NCI-H2171 treated with DMSO at 0.1 percent for 48 hours (cell line): ENCODE measurements around the gene INPP4B.

Experiments
- DNase-seq: peaks from one replicate; lab custom pipeline; 2025; lab: John Stamatoyannopoulos, UW

Gene INPP4B

DNA sequence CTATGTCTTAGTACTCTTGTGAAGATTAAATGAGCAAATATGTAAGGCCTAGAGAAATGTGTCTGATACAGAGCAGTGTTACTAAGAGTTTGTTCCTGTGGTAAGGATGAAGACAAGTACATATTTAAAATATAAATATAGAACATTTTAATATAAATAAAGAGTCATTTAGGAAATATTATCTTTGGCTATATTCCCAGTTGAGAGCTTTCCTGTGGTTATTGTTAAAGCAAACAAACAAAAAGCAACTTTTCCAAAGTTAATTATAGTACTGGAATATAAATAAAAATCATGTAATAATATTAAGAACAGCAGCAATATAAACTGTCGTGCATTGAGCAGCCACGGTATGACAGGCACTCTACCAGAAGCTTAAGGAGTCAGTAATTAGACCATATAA is 472.5 kb downstream of the INPP4B start:
- DNase-seq = no peak

- no peak for DNase-seq
These were observed 473.4 kb downstream of the INPP4B start for GRCh38 chr4:142372530-142373260.

- DNase-seq = no peak
These were observed 477.0 kb downstream of the INPP4B start for GRCh38 chr4:142369141-142369540.

DNA sequence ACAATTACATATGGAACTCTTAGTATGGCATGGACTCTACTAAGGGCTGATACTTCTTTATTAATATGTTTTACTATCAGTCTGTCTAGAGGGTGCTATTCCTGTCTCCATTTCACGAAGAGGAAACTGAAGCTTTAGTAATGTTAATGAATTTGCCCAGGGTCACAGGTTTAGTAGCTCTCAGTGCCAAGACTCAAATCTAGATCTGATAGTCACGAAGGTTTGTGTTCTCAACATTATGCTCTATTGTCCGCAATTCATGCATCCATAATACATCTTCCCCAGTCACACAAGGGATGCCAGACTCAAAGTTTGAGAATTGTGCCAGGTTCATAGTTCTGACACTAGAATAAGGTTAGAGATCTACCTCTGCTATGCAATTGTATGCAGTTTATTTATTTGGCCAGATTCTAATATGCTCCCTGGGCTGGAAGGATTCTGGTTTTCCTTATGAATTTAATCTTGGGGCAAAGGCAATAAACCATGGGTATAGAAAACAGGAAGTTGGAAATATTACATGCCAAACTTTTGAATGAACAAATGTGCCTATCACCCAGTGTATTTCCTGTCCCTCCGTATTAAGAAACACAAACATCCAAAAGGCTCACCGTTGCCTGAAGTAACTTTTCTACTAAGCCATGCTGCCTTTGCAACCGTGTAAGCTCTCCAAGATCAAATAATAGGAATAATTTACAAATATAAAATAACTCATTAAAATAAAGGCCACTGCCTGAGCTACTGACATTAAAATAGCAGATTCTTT is 478.5 kb downstream of the INPP4B start:
- no peak for DNase-seq

DNA sequence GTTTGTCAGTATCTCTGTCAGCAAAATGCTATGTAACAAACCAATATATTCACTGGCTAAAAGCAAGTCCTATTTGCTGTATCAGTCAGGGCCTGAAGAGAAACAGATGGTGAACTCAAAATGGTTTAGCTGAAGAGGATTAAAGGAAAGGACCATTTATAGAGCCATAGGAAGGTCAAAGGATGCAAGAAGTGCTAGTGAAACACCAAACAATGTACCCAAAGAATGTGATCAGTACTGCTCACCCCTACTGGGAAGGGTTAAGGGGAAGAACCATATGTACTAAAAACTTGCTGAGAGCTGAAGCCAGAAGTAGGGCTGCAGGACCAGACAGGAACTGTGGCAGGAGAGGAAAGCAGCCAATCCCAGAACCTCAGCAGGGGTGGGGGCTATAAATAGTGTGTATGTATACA is 479.3 kb downstream of the INPP4B start:
- DNase-seq = no peak

DNA sequence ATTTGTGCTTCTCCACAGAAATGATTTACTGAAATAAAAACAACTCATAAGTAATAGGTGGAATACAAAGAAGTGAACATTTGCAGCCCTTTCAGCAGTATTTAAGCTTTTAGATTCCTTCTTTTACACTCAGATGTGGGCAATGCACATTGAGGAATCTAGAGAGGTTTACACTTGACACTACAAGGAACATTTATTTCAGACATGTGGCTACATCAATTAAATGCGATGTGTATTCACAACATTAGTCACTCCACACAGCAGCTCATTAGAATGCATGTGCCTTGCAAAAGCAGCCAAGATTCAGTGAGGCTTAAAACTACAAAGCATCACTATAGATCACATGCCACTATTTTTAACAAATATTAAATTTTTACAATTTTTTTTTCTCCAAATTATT is 480.7 kb downstream of the INPP4B start:
- DNase-seq = no peak

GRCh38 chr4:142363686-142364085 is 482.4 kb downstream of the INPP4B start:
- no peak for DNase-seq

- DNase-seq = no peak
These were observed 484.1 kb downstream of the INPP4B start for GRCh38 chr4:142361981-142362380.

DNA sequence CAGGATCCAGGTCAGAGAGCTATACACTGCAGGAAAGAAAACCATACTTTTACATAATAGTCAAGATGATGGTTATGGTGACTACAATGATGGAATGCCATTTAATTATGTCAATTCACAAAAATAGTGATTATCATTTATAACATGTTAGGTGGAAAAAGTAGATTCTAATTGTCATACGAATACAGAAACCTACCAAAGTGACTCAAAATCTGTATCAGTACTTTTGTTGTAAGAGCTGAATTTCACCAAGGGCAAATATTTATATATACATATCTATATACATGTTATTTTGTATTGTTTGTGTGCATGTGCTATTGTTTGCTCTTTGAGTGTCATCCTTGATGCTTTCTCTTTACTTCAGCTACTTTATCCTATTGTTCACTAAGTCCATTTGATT is 485.4 kb downstream of the INPP4B start:
- DNase-seq = no peak

DNA sequence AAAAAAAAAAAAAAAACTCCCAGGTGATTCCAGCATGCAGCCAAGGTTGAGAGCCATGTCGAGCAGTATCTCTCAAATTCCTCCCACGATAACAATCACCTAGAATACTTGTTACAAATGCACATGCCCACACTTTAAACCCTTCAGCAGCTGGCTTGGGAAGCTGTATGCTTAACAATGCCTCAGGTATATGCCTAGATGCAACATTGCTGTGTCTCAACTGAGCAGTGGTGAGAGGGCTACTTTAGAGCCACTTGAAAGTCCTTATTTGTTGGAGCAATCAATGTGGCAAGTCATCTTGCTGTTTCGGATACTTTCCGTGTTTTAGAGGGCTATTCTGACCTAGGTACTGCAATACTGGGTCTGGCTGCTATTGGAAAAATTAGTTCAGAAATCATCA is 487.4 kb downstream of the INPP4B start:
- no peak for DNase-seq

DNA sequence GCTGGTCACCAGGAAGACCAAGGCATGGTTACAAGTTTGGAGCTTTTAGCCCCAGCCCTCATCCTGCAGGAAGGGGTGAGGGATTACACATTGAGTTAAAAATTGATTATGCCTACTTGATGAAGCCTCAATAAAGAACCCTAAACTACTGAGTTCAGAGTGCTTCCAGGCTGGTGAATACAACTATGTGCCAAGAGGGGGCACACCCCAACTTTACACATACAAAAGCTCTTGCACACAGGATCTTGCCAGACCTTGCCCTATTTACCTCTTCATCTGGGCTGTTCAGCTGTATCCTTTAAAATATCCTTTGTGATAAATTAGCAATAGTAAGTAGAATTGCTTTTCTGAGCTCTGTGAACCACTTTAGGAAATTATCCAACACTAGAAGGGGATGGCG is 489.3 kb downstream of the INPP4B start:
- DNase-seq = no peak

DNA sequence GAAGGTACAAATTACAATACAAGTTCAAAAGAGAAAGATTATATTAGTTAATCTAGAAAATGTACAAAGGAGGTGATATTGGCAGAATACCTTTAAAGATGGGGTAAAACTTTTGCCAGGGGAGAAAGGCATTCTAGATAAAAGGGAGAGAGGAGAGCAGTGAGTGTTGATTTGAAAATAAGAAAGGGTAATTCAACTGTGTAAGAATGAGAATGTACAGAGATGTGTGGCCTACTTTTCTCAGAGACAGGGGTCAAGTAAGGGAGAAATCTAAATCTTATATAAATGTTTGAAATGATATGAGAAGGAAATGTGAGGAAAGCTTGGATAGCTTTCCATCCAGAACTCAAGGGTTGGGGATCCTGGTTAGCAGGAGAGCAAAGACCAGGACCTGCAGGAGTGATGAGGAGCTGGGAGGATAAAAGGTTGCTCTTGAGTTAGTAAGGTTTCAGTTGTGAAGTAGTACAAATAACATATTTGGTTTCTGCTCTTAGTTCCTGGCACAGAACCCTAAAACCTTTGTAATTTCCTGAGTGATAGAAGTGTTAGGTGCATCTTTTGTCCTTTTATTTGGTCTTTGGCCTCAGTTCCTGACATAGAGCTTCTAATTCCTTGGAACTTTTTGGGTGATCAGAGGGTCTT is 489.9 kb downstream of the INPP4B start:
- no peak for DNase-seq

- DNase-seq = no peak
These were observed 490.6 kb downstream of the INPP4B start for GRCh38 chr4:142355421-142355930.

GRCh38 chr4:142354794-142355420 is 491.2 kb downstream of the INPP4B start:
- no peak for DNase-seq

- no peak for DNase-seq
These were observed 492.1 kb downstream of the INPP4B start for GRCh38 chr4:142354041-142354440.

- peak; percentile 16 for DNase-seq
These were observed 492.9 kb downstream of the INPP4B start for GRCh38 chr4:142353149-142353738.

- DNase-seq = no peak
These were observed 493.4 kb downstream of the INPP4B start for GRCh38 chr4:142352712-142353111.

- DNase-seq = no peak
These were observed 494.1 kb downstream of the INPP4B start for GRCh38 chr4:142351958-142352357.

DNA sequence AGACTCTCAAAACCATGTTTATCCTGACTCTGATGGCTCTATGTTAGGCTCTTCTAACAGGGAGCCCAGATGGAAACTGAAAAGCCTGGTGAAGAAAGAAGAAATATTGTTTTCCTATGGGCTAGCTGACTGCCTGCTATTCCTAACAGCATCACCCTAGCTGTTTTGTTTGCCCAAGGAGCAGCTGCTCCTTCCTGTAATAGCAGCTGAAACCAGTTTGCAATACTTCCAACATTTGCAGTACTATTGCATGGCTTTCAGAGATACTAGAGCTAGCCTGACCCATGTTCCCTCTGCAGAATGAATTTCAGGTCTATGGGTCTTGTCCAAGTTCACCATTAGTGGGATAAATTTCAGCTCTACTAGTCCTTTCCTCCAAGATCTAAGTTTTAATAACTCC is 495.2 kb downstream of the INPP4B start:
- DNase-seq = no peak

- no peak for DNase-seq
These were observed 497.5 kb downstream of the INPP4B start for GRCh38 chr4:142348613-142349021.

- no peak for DNase-seq
These were observed 498.9 kb downstream of the INPP4B start for GRCh38 chr4:142347241-142347640.

DNA sequence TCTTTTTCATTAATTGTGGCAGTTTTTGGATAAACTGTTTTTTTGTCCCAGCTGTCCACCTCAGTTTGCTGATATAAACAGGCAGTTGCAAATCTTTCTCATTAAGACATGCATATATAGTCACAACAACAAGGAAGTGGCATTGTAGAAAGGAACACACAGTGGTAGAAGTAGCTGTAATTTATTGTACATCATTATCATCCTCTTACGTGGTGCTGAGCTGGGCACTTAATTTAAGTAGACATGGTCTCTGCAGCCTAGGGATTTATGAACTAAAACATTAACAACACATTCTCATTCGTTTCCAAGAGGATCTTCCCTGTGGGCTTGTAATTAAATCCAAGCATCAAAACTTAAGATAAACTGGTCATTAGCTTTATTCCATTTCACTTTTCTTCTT is 500.2 kb downstream of the INPP4B start:
- DNase-seq = no peak
